Measurements from ENCODE around the gene ATG2A.

The ATG2A gene

DNA sequence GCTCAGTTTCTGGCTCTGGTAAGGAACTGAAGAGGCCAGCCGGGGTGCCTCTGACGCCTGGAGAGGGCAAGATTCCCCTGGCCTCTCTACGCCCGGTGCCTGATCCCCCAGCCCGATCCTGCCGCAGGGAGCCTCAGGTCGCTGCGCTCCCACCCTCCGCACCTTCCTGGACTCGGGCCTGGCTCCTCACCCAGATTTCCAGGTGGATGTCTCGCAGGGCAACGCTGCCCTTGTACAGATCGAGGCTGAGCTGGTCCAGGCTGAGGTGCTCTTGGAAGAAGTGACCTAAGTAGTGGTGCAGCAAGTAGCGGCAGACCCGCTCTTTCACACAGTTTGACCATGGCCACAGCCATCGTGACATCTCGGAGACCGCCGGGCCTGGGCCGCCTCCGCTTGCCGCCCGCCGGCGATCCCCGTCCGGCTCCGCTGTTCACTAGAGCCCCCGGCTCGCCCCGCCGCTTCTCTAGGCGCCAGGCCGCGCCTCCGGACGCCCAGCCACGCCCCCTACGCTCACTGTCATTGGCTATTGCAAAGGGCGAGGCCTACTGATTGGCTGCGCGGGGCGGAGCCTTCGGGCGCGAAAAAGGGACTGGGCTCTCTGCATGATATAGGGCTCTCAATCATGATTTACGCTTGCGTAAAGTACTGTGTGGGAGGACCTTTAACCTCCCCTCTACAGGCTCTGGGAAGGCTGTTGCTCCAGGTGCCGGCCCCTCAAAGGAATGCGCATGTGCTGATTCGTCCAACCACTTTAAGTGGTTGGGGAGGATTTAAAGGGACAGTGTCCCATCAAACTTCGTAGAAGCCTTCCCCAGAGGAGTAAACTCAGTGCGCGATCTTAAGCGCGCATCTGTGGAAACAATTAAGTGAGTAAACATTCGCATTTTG is at the start of gene ATG2A:
Gene ATG2A, minus strand, starts transcription at position 435 of the 888 bp plus-strand sequence. Its CDS starts 74 bp downstream, at position 361.
- DNase-seq (ENCODE audit: low read depth), result peak; percentile 100
- H3K4me3 ChIP-seq (ENCODE audit: low read depth, low read length), result peak within 1 kb of the TSS; percentile 76
- TF ChIP-seq, protein P1, sequence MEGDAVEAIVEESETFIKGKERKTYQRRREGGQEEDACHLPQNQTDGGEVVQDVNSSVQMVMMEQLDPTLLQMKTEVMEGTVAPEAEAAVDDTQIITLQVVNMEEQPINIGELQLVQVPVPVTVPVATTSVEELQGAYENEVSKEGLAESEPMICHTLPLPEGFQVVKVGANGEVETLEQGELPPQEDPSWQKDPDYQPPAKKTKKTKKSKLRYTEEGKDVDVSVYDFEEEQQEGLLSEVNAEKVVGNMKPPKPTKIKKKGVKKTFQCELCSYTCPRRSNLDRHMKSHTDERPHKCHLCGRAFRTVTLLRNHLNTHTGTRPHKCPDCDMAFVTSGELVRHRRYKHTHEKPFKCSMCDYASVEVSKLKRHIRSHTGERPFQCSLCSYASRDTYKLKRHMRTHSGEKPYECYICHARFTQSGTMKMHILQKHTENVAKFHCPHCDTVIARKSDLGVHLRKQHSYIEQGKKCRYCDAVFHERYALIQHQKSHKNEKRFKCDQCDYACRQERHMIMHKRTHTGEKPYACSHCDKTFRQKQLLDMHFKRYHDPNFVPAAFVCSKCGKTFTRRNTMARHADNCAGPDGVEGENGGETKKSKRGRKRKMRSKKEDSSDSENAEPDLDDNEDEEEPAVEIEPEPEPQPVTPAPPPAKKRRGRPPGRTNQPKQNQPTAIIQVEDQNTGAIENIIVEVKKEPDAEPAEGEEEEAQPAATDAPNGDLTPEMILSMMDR (conservative IDR thresholded peaks at IDR 0.05; ENCODE audit: low read depth, low read length), result no peak

- no peak for DNase-seq (ENCODE audit: low read depth)
- no peak overlapping the region for H3K4me3 ChIP-seq (ENCODE audit: low read depth, low read length)
- TF ChIP-seq, protein P1 (conservative IDR thresholded peaks at IDR 0.05; ENCODE audit: low read depth, low read length), result no peak
Measured at GRCh38 chr11:64963072-64963631, 46.1 kb upstream of the ATG2A start.

- DNase-seq (ENCODE audit: low read depth), result no peak
- no peak overlapping the region for H3K4me3 ChIP-seq (ENCODE audit: low read depth, low read length)
- TF ChIP-seq, protein P1 (conservative IDR thresholded peaks at IDR 0.05; ENCODE audit: low read depth, low read length), result no peak
Measured at GRCh38 chr11:64960719-64961118, 43.7 kb upstream of the ATG2A start.

- DNase-seq (ENCODE audit: low read depth), result no peak
- no peak overlapping the region for H3K4me3 ChIP-seq (ENCODE audit: low read depth, low read length)
- TF ChIP-seq, protein P1 (conservative IDR thresholded peaks at IDR 0.05; ENCODE audit: low read depth, low read length), result no peak
Measured at GRCh38 chr11:64959498-64959897, 42.5 kb upstream of the ATG2A start.

DNA sequence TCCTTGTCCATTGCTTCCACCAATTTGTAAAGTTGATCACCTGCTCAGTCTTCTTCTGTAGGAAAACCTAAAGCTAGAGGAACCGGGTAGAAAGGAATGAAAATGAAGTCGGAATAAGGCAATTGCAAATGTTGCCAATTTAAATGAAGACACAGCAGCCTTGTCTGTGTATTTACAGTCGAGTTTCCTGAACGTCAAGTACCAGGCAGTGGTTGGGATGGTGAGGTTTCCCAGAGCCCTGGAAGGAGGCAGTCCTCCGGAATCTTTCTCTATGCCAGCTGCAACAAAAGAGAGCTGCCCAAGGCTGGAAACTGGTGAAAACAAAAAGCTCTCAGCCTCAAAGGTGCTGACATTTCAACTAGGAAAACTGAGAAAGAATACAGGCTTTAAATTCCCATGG is 37.2 kb upstream of the ATG2A start:
- TF ChIP-seq, protein P1 (conservative IDR thresholded peaks at IDR 0.05; ENCODE audit: low read depth, low read length), result no peak
- no peak for DNase-seq (ENCODE audit: low read depth)
- H3K4me3 ChIP-seq (ENCODE audit: low read depth, low read length), result no peak overlapping the region

- DNase-seq (ENCODE audit: low read depth), result no peak
- no peak overlapping the region for H3K4me3 ChIP-seq (ENCODE audit: low read depth, low read length)
- TF ChIP-seq, protein P1 (conservative IDR thresholded peaks at IDR 0.05; ENCODE audit: low read depth, low read length), result no peak
Measured at GRCh38 chr11:64951529-64951928, 34.5 kb upstream of the ATG2A start.
